GM10266 (cell line): ENCODE measurements around the gene SFMBT1.

Experiments
- DNase-seq: peaks from one replicate; pipeline ENCODE4 v3.0.0; 2012; ENCODE audit errors: extremely low spot score
- CTCF ChIP-seq: IDR thresholded peaks from 2 replicates; pipeline ENCODE4 v1.5.1; 2012; ENCODE audit warnings: mild to moderate bottlenecking, low read depth; ENCODE audit not compliant: control insufficient read depth, insufficient read depth; ENCODE audit errors: missing control alignments

Gene SFMBT1

DNA sequence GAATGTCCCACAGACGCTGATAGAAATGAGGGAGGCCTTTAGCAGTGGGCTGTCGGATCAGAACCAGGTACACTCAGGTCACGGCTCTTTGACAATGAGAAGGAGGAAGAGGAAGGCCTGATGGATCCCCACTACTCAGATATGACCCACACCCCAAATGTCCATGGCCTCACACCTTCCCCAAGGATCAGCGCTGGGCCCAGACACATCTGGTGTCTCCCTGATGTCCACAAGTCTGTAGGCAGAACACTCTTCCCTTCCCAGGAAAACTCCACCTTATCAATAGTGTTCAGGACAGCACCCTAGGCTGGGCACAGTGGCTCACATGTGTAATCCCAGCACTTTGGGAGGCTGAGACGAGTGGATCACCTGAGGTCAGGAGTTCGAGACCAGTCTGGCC lies 33.3 kb upstream of the SFMBT1 start:
- TF ChIP-seq CTCF, result no peak
- no peak for DNase-seq

DNA sequence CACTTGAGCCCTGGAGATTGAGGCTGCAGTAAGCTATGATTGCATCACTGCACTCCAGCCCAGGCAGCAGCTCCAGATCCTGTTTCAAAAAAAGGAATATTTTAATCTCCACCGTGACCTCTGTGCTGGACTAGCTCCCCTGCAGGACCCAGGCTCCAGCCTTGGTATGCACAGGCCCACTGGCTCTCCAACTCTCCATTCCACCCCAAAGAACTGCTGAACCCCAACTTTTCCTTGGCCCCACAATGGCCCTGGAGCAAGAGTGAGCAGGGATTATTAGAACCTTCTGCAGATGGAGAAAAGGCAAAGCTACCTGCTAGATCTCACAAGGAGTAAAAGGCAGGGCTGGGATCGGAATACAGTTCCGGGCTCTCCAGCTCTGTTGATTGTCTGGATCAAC lies 32.8 kb upstream of the SFMBT1 start:
- no peak for DNase-seq
- no peak for TF ChIP-seq CTCF

DNA sequence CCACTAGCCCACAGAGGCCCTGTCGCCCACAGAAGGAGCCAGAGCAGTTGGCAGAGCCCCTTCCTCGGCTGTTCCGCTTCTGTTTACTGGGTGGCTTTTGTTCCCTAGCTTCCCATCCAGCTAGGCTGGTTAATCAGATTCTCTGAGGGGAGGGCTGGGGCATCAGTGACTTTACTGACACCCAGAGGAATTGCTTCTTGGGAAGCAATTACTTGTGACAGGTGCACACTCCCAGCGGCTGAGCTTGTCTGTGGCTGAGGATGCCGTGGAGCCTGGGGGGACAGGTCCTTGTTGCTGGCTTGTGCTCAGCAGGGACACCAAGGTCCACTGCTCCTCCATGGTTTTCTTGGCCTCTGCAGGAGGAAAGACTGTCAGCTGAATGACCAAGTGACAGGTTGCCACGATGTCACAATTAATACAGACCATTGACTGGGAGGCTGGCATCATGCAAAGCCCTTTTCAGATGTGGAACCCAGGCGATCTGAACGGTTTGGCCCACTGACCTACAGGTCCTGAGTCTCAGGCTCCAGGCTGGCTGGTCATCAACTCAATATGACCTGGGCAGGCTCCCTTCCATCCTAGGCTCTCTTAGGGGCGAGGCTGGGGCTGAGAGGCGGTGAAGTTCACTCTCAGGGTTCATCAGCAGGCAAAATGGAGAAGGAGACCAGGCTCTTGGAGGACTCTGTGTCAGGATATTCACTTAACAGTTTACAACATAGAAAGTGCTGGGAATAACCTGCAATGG lies 31.8 kb upstream of the SFMBT1 start:
- DNase-seq, result no peak
- TF ChIP-seq CTCF, result no peak

- no peak for TF ChIP-seq CTCF
- no peak for DNase-seq
These were observed 29.9 kb upstream of the SFMBT1 start for GRCh38 chr3:53075743-53076140.

GRCh38 chr3:53074761-53075742 lies 29.2 kb upstream of the SFMBT1 start:
- TF ChIP-seq CTCF, result no peak
- no peak for DNase-seq

GRCh38 chr3:53074366-53074696 lies 28.5 kb upstream of the SFMBT1 start:
- TF ChIP-seq CTCF, result no peak
- DNase-seq, result no peak
